SK-N-SH treated with all-trans-retinoic acid at 6 μM for 48 hours (cell line): ENCODE measurements around the gene PRF1.
"Not testable (repeated sequence)": the region's sequence is repeated elsewhere in the genome, so short reads cannot be mapped to it uniquely, and the experiment has no call there.

Source experiments
- ATAC-seq: fragments of 200-7000 bp; cut with Tn5 transposase; 3 replicates; pipeline ENCODE4 v1.9.1; 2020; ENCODE audit warnings: mild to moderate bottlenecking, moderate library complexity
- ARNTL ChIP-seq: fragments of 450-650 bp; formaldehyde crosslinking; IDR thresholded peaks from 2 replicates; pipeline ENCODE4 v1.5.0; 2020; ENCODE audit warnings: low read depth, mild to moderate bottlenecking, moderate library complexity, borderline replicate concordance
- BACH2 ChIP-seq: fragments of 250-450 bp; sonication (Bioruptor Pico); IDR thresholded peaks from 2 replicates; pipeline ENCODE4 v1.9.0; 2021; ENCODE audit warnings: mild to moderate bottlenecking, borderline replicate concordance
- CREB5 ChIP-seq: fragments of 250-450 bp; sonication (Bioruptor Pico); IDR thresholded peaks from 2 replicates; pipeline ENCODE4 v1.5.1; 2020; ENCODE audit warnings: low read depth, mild to moderate bottlenecking, moderate library complexity
- CSDC2 ChIP-seq: fragments of 250-450 bp; sonication (Bioruptor Pico); IDR thresholded peaks from 2 replicates; pipeline ENCODE4 v1.5.0; 2020; ENCODE audit warnings: mild to moderate bottlenecking, moderate library complexity
- CSRNP3 ChIP-seq: fragments of 250-450 bp; sonication (Bioruptor Pico); IDR thresholded peaks from 2 replicates; pipeline ENCODE4 v1.5.1; 2021; ENCODE audit warnings: mild to moderate bottlenecking, moderate library complexity
- ESRRG ChIP-seq: fragments of 250-450 bp; sonication (Bioruptor Pico); IDR thresholded peaks from 2 replicates; pipeline ENCODE4 v1.6.1; 2021; ENCODE audit warnings: mild to moderate bottlenecking
- ISL1 ChIP-seq: fragments of 250-450 bp; sonication (Bioruptor Pico); IDR thresholded peaks from 2 replicates; pipeline ENCODE4 v2.1.2; 2022; ENCODE audit warnings: mild to moderate bottlenecking, moderate library complexity
- PATZ1 ChIP-seq: fragments of 250-450 bp; sonication (Bioruptor Pico); IDR thresholded peaks from 2 replicates; pipeline ENCODE4 v1.8.0; 2020; ENCODE audit warnings: mild to moderate bottlenecking, moderate library complexity, borderline replicate concordance
- POU6F1 ChIP-seq: fragments of 250-450 bp; sonication (Bioruptor Pico); IDR thresholded peaks from 2 replicates; pipeline ENCODE4 v1.8.0; 2021; ENCODE audit warnings: low read depth, mild to moderate bottlenecking, moderate library complexity, borderline replicate concordance
- PPARA ChIP-seq: fragments of 250-450 bp; sonication (Bioruptor Pico); IDR thresholded peaks from 2 replicates; pipeline ENCODE4 v1.5.0; 2020; ENCODE audit warnings: mild to moderate bottlenecking, borderline replicate concordance
- RARB ChIP-seq: fragments of 250-450 bp; sonication (Bioruptor Pico); IDR thresholded peaks from 2 replicates; pipeline ENCODE4 v1.8.0; 2021; ENCODE audit warnings: mild to moderate bottlenecking, moderate library complexity
- SNAI2 ChIP-seq: fragments of 250-450 bp; sonication (Bioruptor Pico); IDR thresholded peaks from 2 replicates; pipeline ENCODE4 v1.5.0; 2020; ENCODE audit warnings: mild to moderate bottlenecking, moderate library complexity
- TOX ChIP-seq: fragments of 250-450 bp; sonication (Bioruptor Pico); IDR thresholded peaks from 2 replicates; pipeline ENCODE4 v1.8.0; 2021; ENCODE audit warnings: mild to moderate bottlenecking, moderate library complexity, borderline replicate concordance
- TSHZ2 ChIP-seq: fragments of 250-450 bp; sonication (Bioruptor Pico); IDR thresholded peaks from 2 replicates; pipeline ENCODE4 v1.5.0; 2020; ENCODE audit warnings: mild to moderate bottlenecking, moderate library complexity
- ZC3H10 ChIP-seq: fragments of 250-450 bp; sonication (Bioruptor Pico); IDR thresholded peaks from 2 replicates; pipeline ENCODE4 v1.5.1; 2021; ENCODE audit warnings: mild to moderate bottlenecking, moderate library complexity
- ZFP3 ChIP-seq: fragments of 250-450 bp; sonication (Bioruptor Pico); IDR thresholded peaks from 2 replicates; pipeline ENCODE4 v1.5.0; 2020; ENCODE audit warnings: mild to moderate bottlenecking, moderate library complexity
- ZNF565 ChIP-seq: fragments of 450-650 bp; formaldehyde crosslinking; conservative IDR thresholded peaks from 2 replicates; pipeline ENCODE4 v1.5.0; 2020; ENCODE audit warnings: low read depth, mild to moderate bottlenecking, moderate library complexity
- ZNF70 ChIP-seq: fragments of 450-650 bp; formaldehyde crosslinking; IDR thresholded peaks from 2 replicates; pipeline ENCODE4 v1.5.0; 2020; ENCODE audit warnings: mild to moderate bottlenecking, moderate library complexity

PRF1 gene

GRCh38 chr10:70584366-70584765 is 18.2 kb downstream of the PRF1 start:
- no peak for ATAC-seq
- TF ChIP-seq CSRNP3 (no peak), ZNF70 (no peak), PATZ1 (CRISPR knock-in tag) (no peak), ISL1 (CRISPR knock-in tag) (no peak), POU6F1 (no peak)

GRCh38 chr10:70583669-70584037 is 18.9 kb downstream of the PRF1 start:
- no peak for TF ChIP-seq RARB
- TF ChIP-seq ZNF70: no peak
- no peak for TF ChIP-seq BACH2
- TF ChIP-seq ZFP3 (CRISPR knock-in tag): no peak
- TF ChIP-seq SNAI2 (CRISPR knock-in tag): no peak
- no peak for TF ChIP-seq CREB5 (CRISPR knock-in tag)
- no peak for TF ChIP-seq TSHZ2 (CRISPR knock-in tag)
- TF ChIP-seq ZNF565 (CRISPR knock-in tag): no peak
- TF ChIP-seq, all 23 proteins: peak for 0
- ATAC-seq: no peak

- no peak for TF ChIP-seq ZNF565 (CRISPR knock-in tag)
- TF ChIP-seq CSRNP3: no peak
- TF ChIP-seq CREB5 (CRISPR knock-in tag): no peak
- no peak for TF ChIP-seq ZNF70
- TF ChIP-seq ESRRG (CRISPR knock-in tag): no peak
- no peak for TF ChIP-seq ARNTL
- TF ChIP-seq ZC3H10 (CRISPR knock-in tag): no peak
- TF ChIP-seq BACH2: no peak
- TF ChIP-seq POU6F1: no peak
- no peak for TF ChIP-seq RARB
- no peak for TF ChIP-seq TOX (CRISPR knock-in tag)
- no peak for TF ChIP-seq CSDC2 (CRISPR knock-in tag)
- TF ChIP-seq ISL1 (CRISPR knock-in tag): no peak
- no peak for TF ChIP-seq TSHZ2 (CRISPR knock-in tag)
- TF ChIP-seq PPARA (CRISPR knock-in tag): no peak
- TF ChIP-seq, all 23 proteins: peak for 0
Measured at GRCh38 chr10:70582793-70583668, 19.5 kb downstream of the PRF1 start.

GRCh38 chr10:70581176-70581575 is 21.4 kb downstream of the PRF1 start:
- not testable (repeated sequence) for ATAC-seq

More at GRCh38 chr10:70582793-70583668, 19.5 kb downstream of the PRF1 start:
- ATAC-seq: no peak
